HEK293 (cell line): ENCODE measurements around the gene ZNF318.

Experiments used
- CTCF ChIA-PET: fragments of 350-600 bp; formaldehyde crosslinking; extraction: SDS; loops from one replicate; lab custom pipeline; 2021; ENCODE audit warnings: antibody characterized with exemption; lab: Yijun Ruan, JAX
- POLR2A ChIA-PET: fragments of 300-600 bp; formaldehyde crosslinking; extraction: SDS; loops from one replicate; lab custom pipeline; 2020; ENCODE audit warnings: antibody characterized with exemption, inconsistent platforms; lab: Yijun Ruan, JAX
- H3K27ac ChIP-seq: fragments of 200-500 bp; sonication (Bioruptor generic); 2 replicates; pipeline ENCODE4 v1.5.1; 2014; ENCODE audit warnings: low read depth, low read length, control low read depth, inconsistent platforms; ENCODE audit errors: extremely low read depth
- H3K36me3 ChIP-seq, 2 experiments: fragments of 200-500 bp in 1 of 2; sonication (Bioruptor generic) in 1 of 2; 1 replicate in 1 of 2; 2 replicates in 1 of 2; pipeline ENCODE4 v1.5.1; 2014 to 2017; ENCODE audit warnings: inconsistent platforms in 2 of 2, low read length in 2 of 2; ENCODE audit not compliant: control insufficient read depth in 2 of 2, insufficient read depth in 1 of 2
- H3K4me1 ChIP-seq: fragments of 200-500 bp; sonication (Bioruptor generic); 2 replicates; pipeline ENCODE4 v1.5.1; 2014; ENCODE audit warnings: mild to moderate bottlenecking, low read length, inconsistent platforms; ENCODE audit not compliant: control insufficient read depth, insufficient read depth
- H3K4me3 ChIP-seq: 2 replicates; pipeline ENCODE4 v1.5.1; 2011; ENCODE audit warnings: low read depth, mild to moderate bottlenecking, control low read depth, low read length, moderate library complexity
- H3K9me3 ChIP-seq: fragments of 200-500 bp; sonication (Bioruptor generic); 2 replicates; pipeline ENCODE4 v1.5.1; 2014; ENCODE audit warnings: low read depth, low read length, inconsistent platforms; ENCODE audit not compliant: control insufficient read depth, insufficient read depth
- EGR2 ChIP-seq: fragments of 450-650 bp; formaldehyde crosslinking; IDR thresholded peaks from 2 replicates; pipeline ENCODE4 v1.5.1; 2016; ENCODE audit warnings: low read depth, missing biosample characterization, missing genetic modification characterization
- GLI4 ChIP-seq: fragments of 450-650 bp; formaldehyde crosslinking; IDR thresholded peaks from 2 replicates; pipeline ENCODE4 v1.5.1; 2016; ENCODE audit warnings: missing biosample characterization, missing genetic modification characterization
- HOXA7 ChIP-seq: sonication (generic); formaldehyde crosslinking; IDR thresholded peaks from 2 replicates; pipeline ENCODE4 v1.8.1; 2022; ENCODE audit warnings: missing genetic modification reagents, borderline replicate concordance
- KLF7 ChIP-seq: fragments of 450-650 bp; formaldehyde crosslinking; IDR thresholded peaks from 2 replicates; pipeline ENCODE4 v1.5.1; 2016; ENCODE audit warnings: missing biosample characterization, missing genetic modification characterization, borderline replicate concordance
- SP3 ChIP-seq: fragments of 450-650 bp; formaldehyde crosslinking; IDR thresholded peaks from 2 replicates; pipeline ENCODE4 v1.5.1; 2016; ENCODE audit warnings: missing biosample characterization, missing genetic modification characterization
- TSHZ1 ChIP-seq: fragments of 450-650 bp; formaldehyde crosslinking; IDR thresholded peaks from 2 replicates; pipeline ENCODE4 v1.5.1; 2016; ENCODE audit warnings: missing biosample characterization, missing genetic modification characterization, borderline replicate concordance
- ZBTB26 ChIP-seq: fragments of 450-650 bp; formaldehyde crosslinking; optimal IDR thresholded peaks from 2 replicates; pipeline ENCODE3; 2016; ENCODE audit warnings: missing biosample characterization, mild to moderate bottlenecking, missing genetic modification characterization
- ZBTB44 ChIP-seq: fragments of 450-650 bp; IDR thresholded peaks from 2 replicates; pipeline ENCODE4 v1.5.1; 2018; ENCODE audit warnings: missing biosample characterization, mild to moderate bottlenecking, missing genetic modification characterization
- ZBTB7A ChIP-seq: fragments of 450-650 bp; formaldehyde crosslinking; IDR thresholded peaks from 2 replicates; pipeline ENCODE4 v1.5.1; 2016; ENCODE audit warnings: low read depth, missing biosample characterization, missing genetic modification characterization
- ZNF169 ChIP-seq: fragments of 450-650 bp; formaldehyde crosslinking; IDR thresholded peaks from 2 replicates; pipeline ENCODE4 v1.5.1; 2016; ENCODE audit warnings: missing biosample characterization, missing genetic modification characterization
- ZNF19 ChIP-seq: fragments of 450-650 bp; formaldehyde crosslinking; IDR thresholded peaks from 2 replicates; pipeline ENCODE4; 2016; ENCODE audit warnings: missing biosample characterization, missing genetic modification characterization, low read depth
- ZNF280D ChIP-seq: fragments of 450-650 bp; formaldehyde crosslinking; IDR thresholded peaks from 2 replicates; pipeline ENCODE4 v1.5.1; 2016; ENCODE audit warnings: missing biosample characterization, missing genetic modification characterization
- ZNF292 ChIP-seq: fragments of 450-650 bp; formaldehyde crosslinking; IDR thresholded peaks from 2 replicates; pipeline ENCODE4 v1.5.1; 2016; ENCODE audit warnings: low read depth, missing biosample characterization, missing genetic modification characterization, borderline replicate concordance
- ZNF341 ChIP-seq: fragments of 450-650 bp; formaldehyde crosslinking; IDR thresholded peaks from 2 replicates; pipeline ENCODE4; 2016; ENCODE audit warnings: low read depth, missing biosample characterization, missing genetic modification characterization
- ZNF521 ChIP-seq: fragments of 450-650 bp; formaldehyde crosslinking; IDR thresholded peaks from 2 replicates; pipeline ENCODE4 v1.5.1; 2017; ENCODE audit warnings: missing biosample characterization, mild to moderate bottlenecking, missing genetic modification characterization
- ZNF548 ChIP-seq: fragments of 450-650 bp; formaldehyde crosslinking; IDR thresholded peaks from 2 replicates; pipeline ENCODE4 v1.5.1; 2016; ENCODE audit warnings: missing biosample characterization, missing genetic modification characterization
- ZNF596 ChIP-seq: fragments of 450-650 bp; IDR thresholded peaks from 2 replicates; pipeline ENCODE4 v1.5.0; 2018; ENCODE audit warnings: missing biosample characterization, mild to moderate bottlenecking, missing genetic modification characterization, moderate library complexity
- ZNF610 ChIP-seq: fragments of 450-650 bp; formaldehyde crosslinking; IDR thresholded peaks from 2 replicates; pipeline ENCODE4 v1.5.1; 2016; ENCODE audit warnings: missing biosample characterization, missing genetic modification characterization, borderline replicate concordance
- ZNF645 ChIP-seq: fragments of 450-650 bp; formaldehyde crosslinking; IDR thresholded peaks from 2 replicates; pipeline ENCODE4; 2016; ENCODE audit warnings: missing biosample characterization, missing genetic modification characterization
- ZNF654 ChIP-seq: fragments of 450-650 bp; formaldehyde crosslinking; IDR thresholded peaks from 2 replicates; pipeline ENCODE4 v1.5.1; 2016; ENCODE audit warnings: low read depth, missing biosample characterization, missing genetic modification characterization
- ZNF664 ChIP-seq: fragments of 450-650 bp; formaldehyde crosslinking; IDR thresholded peaks from 2 replicates; pipeline ENCODE4 v1.5.1; 2016; ENCODE audit warnings: missing biosample characterization, missing genetic modification characterization
- ZNF701 ChIP-seq: fragments of 450-650 bp; formaldehyde crosslinking; IDR thresholded peaks from 2 replicates; pipeline ENCODE4 v1.5.1; 2016; ENCODE audit warnings: missing biosample characterization, missing genetic modification characterization
- ZNF747 ChIP-seq: fragments of 450-650 bp; formaldehyde crosslinking; IDR thresholded peaks from 2 replicates; pipeline ENCODE4 v1.5.1; 2016; ENCODE audit warnings: missing biosample characterization, missing genetic modification characterization
- ZNF776 ChIP-seq: fragments of 450-650 bp; formaldehyde crosslinking; IDR thresholded peaks from 2 replicates; pipeline ENCODE4 v1.5.0; 2017; ENCODE audit warnings: missing biosample characterization, missing genetic modification characterization, borderline replicate concordance

The ZNF318 gene

GRCh38 chr6:43377710-43378229 lies 8.3 kb upstream of the ZNF318 start:
- Histone ChIP-seq H3K36me3 (no peaks in the 10 kb centered on the region), H3K4me3 (no peak overlapping the region), H3K4me1 (no peaks in the 10 kb centered on the region), H3K27ac (no peak overlapping the region), H3K9me3 (no peaks in the 10 kb centered on the region)
- ChIA-PET POLR2A (interaction anchor here (0.7 to 1.3 kb wide), 3 partner anchors 8 to 49 kb away, joined by 3 to 4 read pairs (median 3); partner anchors contain the start of genes ABCC10 and ZNF318), CTCF (interaction anchor here (0.7 to 2.3 kb wide), 4 partner anchors 12 to 415 kb away, joined by 3 to 7 read pairs (median 4); no protein-coding TSS in a partner anchor)
- TF ChIP-seq ZBTB7A (tag by site-specific recombination) (no peak), ZNF645 (tag by site-specific recombination) (no peak), SP3 (tag by site-specific recombination) (no peak), ZNF292 (tag by site-specific recombination) (no peak), ZNF747 (no peak), ZNF19 (tag by site-specific recombination) (no peak), ZNF654 (tag by site-specific recombination) (no peak), GLI4 (tag by site-specific recombination) (no peak), TSHZ1 (no peak), ZBTB44 (tag by site-specific recombination) (no peak), EGR2 (tag by site-specific recombination) (no peak), ZNF169 (tag by site-specific recombination) (no peak), HOXA7 (no peak), KLF7 (no peak)

GRCh38 chr6:43376551-43376981 lies 7.1 kb upstream of the ZNF318 start:
- ChIA-PET POLR2A (no interaction called here), CTCF (interaction anchor here (1.0 to 2.3 kb wide), 4 partner anchors 14 to 77 kb away, joined by 3 to 7 read pairs (median 4); no protein-coding TSS in a partner anchor)
- Histone ChIP-seq H3K36me3 (no peaks in the 10 kb centered on the region), H3K4me3 (no peak overlapping the region), H3K4me1 (no peaks in the 10 kb centered on the region), H3K9me3 (no peaks in the 10 kb centered on the region), H3K27ac (no peak overlapping the region)
- TF ChIP-seq ZNF776 (tag by site-specific recombination): no peak
- no peak for TF ChIP-seq ZNF664 (tag by site-specific recombination)
- TF ChIP-seq ZNF548 (tag by site-specific recombination): no peak
- TF ChIP-seq ZNF521: no peak
- no peak for TF ChIP-seq ZNF596 (tag by site-specific recombination)
- TF ChIP-seq ZBTB26 (tag by site-specific recombination): no peak
- no peak for TF ChIP-seq ZNF280D (tag by site-specific recombination)
- TF ChIP-seq ZNF610 (tag by site-specific recombination): no peak
- TF ChIP-seq ZNF701 (tag by site-specific recombination): no peak
- TF ChIP-seq ZNF341 (tag by site-specific recombination): no peak
